Measurements from ENCODE around the gene CHKB.

- TF ChIP-seq CTCF (IDR thresholded peaks at IDR 0.05) (no peak), POLR2A (IDR thresholded peaks at IDR 0.05) (no peak)
These were observed 1.4 kb downstream of the CHKB start for GRCh38 chr22:50581031-50581949.
